Measurements from ENCODE around the gene LAPTM5. TPM values are rescaled to one million over a fixed set of nuclear protein-coding genes. Genes with fewer than 3 reads are reported as not detected.

The LAPTM5 gene
- total RNA-seq, 6 donors from 2014 or later = 148 to 624 (median 225) TPM

GRCh38 chr1:30764939-30765555 is 7.5 kb upstream of the LAPTM5 start:
- H3K27ac ChIP-seq = no peak overlapping the region
- no peaks in the 10 kb centered on the region for H3K27me3 ChIP-seq
- DNase-seq = no peak
- 91 to 92% methylated on average over 14 to 18 of the region's 18 CpGs for WGBS, 2 donors
- H3K9me3 ChIP-seq = no peaks in the 10 kb centered on the region
- H3K4me3 ChIP-seq = no peak overlapping the region
- H3K36me3 ChIP-seq = no peaks in the 10 kb centered on the region
- peaks cover 0 to 7% (median 2%) of the 10 kb centered on the region in 4 donors for H3K4me1 ChIP-seq
- ATAC-seq (ENCODE audit: low FRiP score in 2 of 2) = no peak
- TF ChIP-seq CTCF (IDR thresholded peaks at IDR 0.05) (no peak), POLR2A (IDR thresholded peaks at IDR 0.05) (no peak), EP300 (IDR thresholded peaks at IDR 0.05) (no peak), POLR2AphosphoS5 (IDR thresholded peaks at IDR 0.05) (no peak)

- TF ChIP-seq POLR2A (IDR thresholded peaks at IDR 0.05) (no peak), CTCF (IDR thresholded peaks at IDR 0.05) (no peak), EP300 (IDR thresholded peaks at IDR 0.05) (no peak), POLR2AphosphoS5 (IDR thresholded peaks at IDR 0.05) (no peak)
These were observed 6.8 kb upstream of the LAPTM5 start for GRCh38 chr1:30764396-30764795.

GRCh38 chr1:30763651-30764248 is 6.2 kb upstream of the LAPTM5 start:
- peak in 1 of 2 donors; percentile 25 for ATAC-seq (ENCODE audit: low FRiP score in 2 of 2)
- Histone ChIP-seq H3K9me3 (no peaks in the 10 kb centered on the region), H3K4me3 (no peak overlapping the region), H3K36me3 (no peaks in the 10 kb centered on the region), H3K27me3 (no peaks in the 10 kb centered on the region), H3K27ac (no peak overlapping the region), H3K4me1 (peaks cover 0 to 12% (median 7%) of the 10 kb centered on the region in 4 donors)
- WGBS, 2 donors = 66 to 84% methylated on average over 8 to 10 of the region's 10 CpGs
- DNase-seq = peak in 1 of 2 donors; percentile 33
- TF ChIP-seq POLR2AphosphoS5 (IDR thresholded peaks at IDR 0.05) = no peak
- no peak for TF ChIP-seq EP300 (IDR thresholded peaks at IDR 0.05)

More at GRCh38 chr1:30764396-30764795, 6.8 kb upstream of the LAPTM5 start:
- DNase-seq = no peak
- Histone ChIP-seq H3K27me3 (no peaks in the 10 kb centered on the region), H3K4me3 (no peak overlapping the region), H3K27ac (no peak overlapping the region), H3K9me3 (no peaks in the 10 kb centered on the region), H3K36me3 (no peaks in the 10 kb centered on the region), H3K4me1 (peaks cover 0 to 7% (median 2%) of the 10 kb centered on the region in 4 donors)
- ATAC-seq (ENCODE audit: low FRiP score in 2 of 2) = no peak
- WGBS, 2 donors = 89 to 91% methylated on average over 5 of the region's 5 CpGs

- no peak for ATAC-seq (ENCODE audit: low FRiP score in 2 of 2)
- TF ChIP-seq EP300 (IDR thresholded peaks at IDR 0.05) (no peak), POLR2A (IDR thresholded peaks at IDR 0.05) (no peak), CTCF (IDR thresholded peaks at IDR 0.05) (no peak), POLR2AphosphoS5 (IDR thresholded peaks at IDR 0.05) (no peak)
These were observed 5.5 kb upstream of the LAPTM5 start for GRCh38 chr1:30762930-30763650.

More at GRCh38 chr1:30762930-30763650, 5.5 kb upstream of the LAPTM5 start:
- H3K4me1 ChIP-seq = peaks cover 3 to 18% (median 13%) of the 10 kb centered on the region in 4 donors
- 73 to 90% methylated on average over 7 of the region's 7 CpGs for WGBS, 2 donors
- no peaks in the 10 kb centered on the region for H3K27me3 ChIP-seq
- H3K4me3 ChIP-seq = no peak overlapping the region
- no peak for DNase-seq
- H3K9me3 ChIP-seq = no peaks in the 10 kb centered on the region
- no peak overlapping the region for H3K27ac ChIP-seq
- H3K36me3 ChIP-seq = no peaks in the 10 kb centered on the region

Measured in upper lobe of left lung (tissue), 6 donors.